GM06990 (cell line): ENCODE data around the gene FOXG1.

Experiments
- DNase-seq: peaks from one replicate; pipeline ENCODE4 v3.0.0-alpha.2; 2011; ENCODE audit not compliant: insufficient read length; ENCODE audit errors: extremely low read depth
- H3K27me3 ChIP-seq: replicated peaks from 2 replicates; pipeline ENCODE4 v1.6.0; 2011; ENCODE audit warnings: low read length; ENCODE audit not compliant: control insufficient read depth, insufficient read depth
- H3K36me3 ChIP-seq: 2 replicates; pipeline ENCODE4 v1.5.1; 2011; ENCODE audit warnings: low read length; ENCODE audit not compliant: control insufficient read depth, insufficient read depth
- H3K4me3 ChIP-seq: replicated peaks from 2 replicates; pipeline ENCODE4 v1.5.1; 2011; ENCODE audit warnings: low read depth, mild to moderate bottlenecking, control low read depth, low read length
- TF ChIP-seq, protein P1 (sequence below): IDR thresholded peaks from 2 replicates; pipeline ENCODE4 v1.5.1; 2011; ENCODE audit warnings: low read length, control low read depth, mild to moderate bottlenecking, inconsistent platforms; ENCODE audit not compliant: insufficient read depth, poor library complexity, severe bottlenecking

The FOXG1 gene

DNA sequence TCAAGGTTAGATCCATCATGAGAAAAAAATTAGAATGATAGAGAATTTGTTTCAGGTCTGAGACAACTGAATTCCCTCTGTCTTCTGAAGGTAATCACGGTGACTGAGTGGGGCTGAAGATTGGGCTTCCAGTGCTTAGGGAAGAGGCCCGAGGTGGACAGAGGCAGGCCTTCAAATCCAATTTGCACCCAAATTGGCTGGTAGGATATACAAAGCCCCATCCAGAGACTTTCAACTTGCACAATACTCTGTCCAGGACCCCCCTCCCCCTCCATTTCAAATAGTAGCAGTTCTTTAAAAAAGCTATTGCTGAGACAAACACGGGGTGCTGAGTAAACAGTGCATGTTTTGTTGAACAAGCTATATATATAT, 3.6 kb upstream of the FOXG1 start:
- H3K27me3 ChIP-seq: no peaks in the 10 kb centered on the region
- no peak for DNase-seq
- TF ChIP-seq, protein P1, sequence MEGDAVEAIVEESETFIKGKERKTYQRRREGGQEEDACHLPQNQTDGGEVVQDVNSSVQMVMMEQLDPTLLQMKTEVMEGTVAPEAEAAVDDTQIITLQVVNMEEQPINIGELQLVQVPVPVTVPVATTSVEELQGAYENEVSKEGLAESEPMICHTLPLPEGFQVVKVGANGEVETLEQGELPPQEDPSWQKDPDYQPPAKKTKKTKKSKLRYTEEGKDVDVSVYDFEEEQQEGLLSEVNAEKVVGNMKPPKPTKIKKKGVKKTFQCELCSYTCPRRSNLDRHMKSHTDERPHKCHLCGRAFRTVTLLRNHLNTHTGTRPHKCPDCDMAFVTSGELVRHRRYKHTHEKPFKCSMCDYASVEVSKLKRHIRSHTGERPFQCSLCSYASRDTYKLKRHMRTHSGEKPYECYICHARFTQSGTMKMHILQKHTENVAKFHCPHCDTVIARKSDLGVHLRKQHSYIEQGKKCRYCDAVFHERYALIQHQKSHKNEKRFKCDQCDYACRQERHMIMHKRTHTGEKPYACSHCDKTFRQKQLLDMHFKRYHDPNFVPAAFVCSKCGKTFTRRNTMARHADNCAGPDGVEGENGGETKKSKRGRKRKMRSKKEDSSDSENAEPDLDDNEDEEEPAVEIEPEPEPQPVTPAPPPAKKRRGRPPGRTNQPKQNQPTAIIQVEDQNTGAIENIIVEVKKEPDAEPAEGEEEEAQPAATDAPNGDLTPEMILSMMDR: no peak
- H3K36me3 ChIP-seq: no peaks in the 10 kb centered on the region
- H3K4me3 ChIP-seq: no peak overlapping the region

DNA sequence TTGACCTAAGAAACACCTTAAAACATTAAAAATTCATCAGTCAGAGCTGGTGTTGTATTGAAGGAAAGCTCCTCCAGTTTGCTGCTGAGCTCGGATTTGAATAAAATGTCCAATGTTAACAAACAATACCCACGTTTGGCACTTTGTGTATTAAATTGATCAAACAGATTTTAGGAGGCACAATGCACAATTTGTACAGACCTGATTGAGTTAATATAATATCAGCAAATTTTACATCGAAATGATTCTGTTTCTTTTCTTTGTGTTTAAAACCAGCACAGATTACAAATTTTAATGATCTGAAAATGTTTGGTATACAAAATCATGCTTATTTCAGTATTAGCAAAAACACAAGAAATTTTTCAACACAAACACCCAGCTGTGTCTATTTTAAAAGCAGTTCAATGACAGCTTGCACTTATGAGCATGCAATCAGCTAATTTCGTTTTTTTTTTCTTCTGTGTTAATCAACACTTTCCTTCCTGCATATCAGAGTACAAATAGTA, 2.8 kb upstream of the FOXG1 start:
- H3K36me3 ChIP-seq: no peaks in the 10 kb centered on the region
- DNase-seq: no peak
- H3K27me3 ChIP-seq: no peaks in the 10 kb centered on the region
- TF ChIP-seq, protein P1: no peak
- H3K4me3 ChIP-seq: no peak overlapping the region

DNA sequence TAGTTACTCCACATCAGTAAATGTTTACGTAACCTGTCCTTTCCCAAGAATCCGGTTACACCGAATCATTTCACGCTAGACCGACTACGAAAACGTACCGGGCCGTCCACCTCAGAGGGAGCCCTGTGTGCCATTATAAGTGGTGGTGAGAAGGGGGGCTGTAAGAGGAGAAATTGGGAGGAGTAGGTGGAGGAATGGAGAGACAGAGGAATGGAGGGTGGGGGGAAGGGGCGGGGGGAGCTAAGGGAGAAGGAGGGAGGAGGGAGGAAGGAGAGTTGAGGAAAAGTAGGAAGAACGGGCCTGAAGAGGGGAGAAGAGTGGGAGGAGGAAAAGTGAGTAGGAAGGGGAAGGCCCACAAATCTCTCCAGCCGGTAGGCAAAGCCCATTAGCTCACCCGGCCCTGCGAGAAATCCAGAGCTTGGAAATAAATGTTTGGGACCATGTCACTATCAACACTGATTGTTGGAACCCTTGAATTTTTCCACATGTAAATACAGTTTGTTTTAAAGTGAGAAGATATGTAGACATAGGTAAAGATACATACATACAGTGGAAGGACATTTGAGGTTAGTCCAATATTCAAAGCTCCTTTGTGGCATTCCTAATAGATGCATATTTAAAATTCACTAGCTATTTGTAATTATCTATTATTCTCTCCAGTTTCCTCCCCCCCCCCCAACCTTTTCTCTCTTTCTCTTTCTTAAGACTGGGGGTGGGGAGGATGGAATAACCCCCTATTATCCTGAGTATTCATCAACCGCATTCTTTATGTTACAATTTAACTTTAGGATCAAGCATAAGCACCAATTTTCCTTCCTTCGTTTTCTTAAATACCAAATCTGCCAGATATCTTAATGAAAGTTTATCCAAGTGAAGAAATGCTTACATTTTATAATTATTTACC, 2.1 kb upstream of the FOXG1 start:
- DNase-seq: no peak
- no peak overlapping the region for H3K4me3 ChIP-seq

DNA sequence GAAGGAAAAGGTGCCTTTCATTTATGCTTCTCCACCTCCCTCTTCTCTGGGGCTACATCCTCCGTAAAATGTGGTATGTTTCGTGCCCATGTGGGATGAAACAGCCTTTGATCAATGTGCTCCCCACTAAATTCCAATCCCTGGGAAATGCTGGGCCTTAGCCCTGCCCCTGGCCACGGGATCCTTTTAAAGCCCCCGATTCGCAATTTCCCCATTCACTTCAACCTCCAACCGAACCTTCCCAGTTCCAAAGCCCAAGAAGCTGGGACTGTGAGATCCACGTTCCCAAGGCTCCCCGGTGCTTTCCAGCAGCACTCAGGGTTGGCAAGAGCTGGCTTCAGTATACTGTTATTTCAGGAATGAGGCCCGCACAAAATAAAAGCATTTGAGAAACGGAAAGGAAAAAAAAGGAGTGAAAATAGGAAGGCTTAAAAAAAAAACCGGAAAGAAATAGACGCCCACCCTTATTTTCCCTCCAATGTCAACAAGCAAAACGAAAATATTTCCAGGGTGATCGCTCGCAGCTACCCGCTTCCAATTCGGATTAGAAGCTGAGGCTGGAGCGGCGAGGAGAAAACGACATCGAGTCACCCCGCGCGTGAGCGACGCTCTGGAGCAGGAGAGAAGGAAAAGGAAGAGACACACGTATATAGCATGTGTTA, 1.3 kb upstream of the FOXG1 start:
- TF ChIP-seq, protein P1: no peak
- H3K36me3 ChIP-seq: no peaks in the 10 kb centered on the region
- H3K27me3 ChIP-seq: no peaks in the 10 kb centered on the region
- H3K4me3 ChIP-seq: no peak overlapping the region
- DNase-seq: no peak

More for the DNA sequence above, 2.1 kb upstream of the FOXG1 start:
- TF ChIP-seq, protein P1: no peak
- Histone ChIP-seq H3K36me3 (no peaks in the 10 kb centered on the region), H3K27me3 (no peaks in the 10 kb centered on the region)

DNA sequence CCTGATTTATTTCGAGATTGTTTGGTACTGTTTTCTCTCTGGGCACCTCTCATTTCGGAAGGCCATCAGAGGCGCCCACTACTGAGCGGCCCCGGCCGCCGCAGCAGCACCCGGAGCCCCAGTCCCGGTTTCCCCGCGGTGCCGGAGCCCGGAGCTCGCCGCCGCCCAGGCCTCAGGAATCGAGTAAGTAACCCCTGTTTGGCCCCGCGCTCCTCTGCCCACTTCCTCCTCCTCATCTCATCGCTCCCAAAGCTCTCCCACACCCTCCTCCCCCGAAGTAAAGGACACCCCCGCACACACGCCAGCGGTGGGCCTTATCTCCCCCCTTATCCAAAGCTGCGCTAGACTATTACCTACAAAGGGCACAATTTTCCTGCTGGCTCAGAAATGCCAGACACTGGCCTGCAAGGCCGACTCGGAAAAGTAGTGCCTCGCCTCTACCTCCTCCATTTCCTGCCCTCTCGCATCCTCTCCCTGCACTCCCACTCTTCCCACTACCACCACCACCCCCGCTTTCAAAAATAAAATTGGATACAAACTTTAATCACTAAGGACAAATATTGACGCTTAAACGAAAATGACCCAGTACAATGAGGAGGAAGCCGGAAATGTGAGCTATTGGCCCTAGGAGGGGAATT, 637 bp upstream of the FOXG1 start:
- H3K4me3 ChIP-seq: no peak overlapping the region
- TF ChIP-seq, protein P1: no peak
- no peaks in the 10 kb centered on the region for H3K36me3 ChIP-seq
- H3K27me3 ChIP-seq: no peaks in the 10 kb centered on the region
- peak; percentile 60 for DNase-seq
